ENCODE results near the gene PLAA.
"Not testable (repeated sequence)": the region's sequence is repeated elsewhere in the genome, so short reads cannot be mapped to it uniquely, and the experiment has no call there.

The PLAA gene

GRCh38 chr9:26893030-26893676 lies 53.9 kb downstream of the PLAA start:
- Mint-ChIP-seq H3K27ac (peak overlapping the region; percentile 100), H3K4me1 (ENCODE audit: low read depth) (peaks cover 25% of the 10 kb centered on the region), H3K36me3 (ENCODE audit: low read depth) (peaks cover 5% of the 10 kb centered on the region), H3K4me3 (peak overlapping the region; percentile 92), H3K27me3 (ENCODE audit: low read depth) (no peaks in the 10 kb centered on the region), H3K9me3 (peaks cover 6% of the 10 kb centered on the region)
- no peak for DNase-seq (ENCODE audit: low spot score)

DNA sequence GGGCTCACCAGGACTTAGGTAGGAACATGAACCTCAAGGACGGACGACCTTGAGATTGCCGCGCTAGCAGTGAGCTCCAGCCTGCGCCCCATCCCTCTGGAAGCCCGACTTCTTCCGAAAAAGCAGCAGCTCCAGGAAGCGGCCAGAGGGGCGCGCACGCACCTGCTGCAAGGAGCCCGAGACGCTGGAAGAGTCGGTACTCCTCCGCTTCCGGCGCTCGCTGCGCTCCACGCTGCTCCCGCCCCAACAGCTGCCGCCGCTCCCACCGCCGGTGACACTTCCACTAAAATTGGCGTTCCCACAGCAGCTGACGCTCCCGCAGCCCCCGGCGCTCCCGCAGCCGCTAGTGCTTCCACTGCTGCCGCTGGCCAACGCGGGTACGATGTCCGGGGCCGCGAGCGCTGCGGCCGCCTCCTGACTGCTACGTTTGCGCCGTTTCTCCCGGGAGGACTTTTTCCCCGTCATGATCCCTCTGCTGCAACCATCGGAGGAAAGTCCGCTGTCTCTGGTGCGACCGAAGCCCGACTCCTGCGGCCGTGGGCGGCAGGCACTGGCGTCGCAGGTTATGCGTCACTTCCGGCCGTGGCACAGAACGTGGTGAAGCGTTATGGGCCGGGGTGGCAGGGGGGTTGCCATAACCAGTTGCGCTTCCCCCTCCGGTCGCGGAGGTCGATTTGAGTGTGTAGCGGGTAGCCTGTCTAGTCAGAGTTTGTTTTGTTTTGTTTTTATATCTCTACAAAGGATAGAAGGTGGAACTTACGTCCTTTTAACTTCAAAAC lies 54.6 kb downstream of the PLAA start, which contains the start of gene CAAP1:
TSS of gene CAAP1 (minus strand) at position 552 of the 779 bp plus-strand sequence. CDS start at position 465, 87 bp downstream.
- H3K27me3 Mint-ChIP-seq (ENCODE audit: low read depth), result no peaks in the 10 kb centered on the region
- peaks cover 6% of the 10 kb centered on the region for H3K9me3 Mint-ChIP-seq
- peaks cover 28% of the 10 kb centered on the region for H3K4me1 Mint-ChIP-seq (ENCODE audit: low read depth)
- peak; percentile 93 for DNase-seq (ENCODE audit: low spot score)
- H3K27ac Mint-ChIP-seq, result peak within 1 kb of the TSS; percentile 100
- H3K36me3 Mint-ChIP-seq (ENCODE audit: low read depth), result peaks cover 6% of the 10 kb centered on the region
- peak within 1 kb of the TSS; percentile 92 for H3K4me3 Mint-ChIP-seq

GRCh38 chr9:26891726-26892125 lies 55.3 kb downstream of the PLAA start:
- peaks cover 6% of the 10 kb centered on the region for H3K9me3 Mint-ChIP-seq
- H3K36me3 Mint-ChIP-seq (ENCODE audit: low read depth), result peaks cover 6% of the 10 kb centered on the region
- peak overlapping the region; percentile 92 for H3K4me3 Mint-ChIP-seq
- H3K4me1 Mint-ChIP-seq (ENCODE audit: low read depth), result peaks cover 28% of the 10 kb centered on the region
- no peaks in the 10 kb centered on the region for H3K27me3 Mint-ChIP-seq (ENCODE audit: low read depth)
- DNase-seq (ENCODE audit: low spot score), result no peak
- peak overlapping the region; percentile 100 for H3K27ac Mint-ChIP-seq

- H3K4me3 Mint-ChIP-seq, result no peak overlapping the region
- DNase-seq (ENCODE audit: low spot score), result no peak
- H3K4me1 Mint-ChIP-seq (ENCODE audit: low read depth), result peaks cover 27% of the 10 kb centered on the region
- H3K27ac Mint-ChIP-seq, result no peak overlapping the region
- H3K36me3 Mint-ChIP-seq (ENCODE audit: low read depth), result peaks cover 20% of the 10 kb centered on the region
- H3K9me3 Mint-ChIP-seq, result peaks cover 1% of the 10 kb centered on the region
- no peaks in the 10 kb centered on the region for H3K27me3 Mint-ChIP-seq (ENCODE audit: low read depth)
Measured at GRCh38 chr9:26888271-26888670, 58.8 kb downstream of the PLAA start.

- no peak for DNase-seq (ENCODE audit: low spot score)
- Mint-ChIP-seq H3K4me1 (ENCODE audit: low read depth) (no peaks in the 10 kb centered on the region), H3K36me3 (ENCODE audit: low read depth) (peaks cover 70% of the 10 kb centered on the region), H3K27ac (no peak overlapping the region), H3K4me3 (no peak overlapping the region), H3K9me3 (peaks cover 23% of the 10 kb centered on the region), H3K27me3 (ENCODE audit: low read depth) (no peaks in the 10 kb centered on the region)
Measured at GRCh38 chr9:26882154-26882553, 64.9 kb downstream of the PLAA start.

- Mint-ChIP-seq H3K4me3 (no peak overlapping the region), H3K9me3 (peaks cover 23% of the 10 kb centered on the region), H3K27me3 (ENCODE audit: low read depth) (no peaks in the 10 kb centered on the region), H3K36me3 (ENCODE audit: low read depth) (peaks cover 68% of the 10 kb centered on the region), H3K4me1 (ENCODE audit: low read depth) (no peaks in the 10 kb centered on the region), H3K27ac (no peak overlapping the region)
- DNase-seq (ENCODE audit: low spot score), result no peak
Measured at GRCh38 chr9:26880262-26880661, 66.8 kb downstream of the PLAA start.

DNA sequence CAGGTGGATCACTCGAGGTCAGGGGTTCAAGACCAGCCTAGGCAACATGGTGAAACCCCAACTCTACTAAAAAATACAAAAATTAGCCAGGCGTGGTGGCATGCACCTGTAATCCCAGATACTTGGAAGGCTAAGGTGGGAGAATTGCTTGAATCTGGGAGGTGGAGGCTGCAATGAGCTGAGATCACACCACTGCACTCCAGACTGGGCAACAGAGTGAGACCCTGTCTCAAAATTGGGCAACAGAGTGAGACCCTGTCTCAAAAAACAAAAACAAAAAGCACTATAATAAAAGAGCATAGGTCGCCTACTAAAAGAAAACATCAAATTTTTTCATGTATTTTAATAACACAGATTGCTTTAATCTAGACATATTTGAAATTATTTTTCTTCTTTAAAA lies 71.9 kb downstream of the PLAA start:
- Mint-ChIP-seq H3K9me3 (peaks cover 10% of the 10 kb centered on the region), H3K36me3 (ENCODE audit: low read depth) (peaks cover 28% of the 10 kb centered on the region)
- not testable (repeated sequence) for H3K27ac Mint-ChIP-seq; H3K4me1 Mint-ChIP-seq (ENCODE audit: low read depth); DNase-seq (ENCODE audit: low spot score); H3K27me3 Mint-ChIP-seq (ENCODE audit: low read depth); H3K4me3 Mint-ChIP-seq

DNA sequence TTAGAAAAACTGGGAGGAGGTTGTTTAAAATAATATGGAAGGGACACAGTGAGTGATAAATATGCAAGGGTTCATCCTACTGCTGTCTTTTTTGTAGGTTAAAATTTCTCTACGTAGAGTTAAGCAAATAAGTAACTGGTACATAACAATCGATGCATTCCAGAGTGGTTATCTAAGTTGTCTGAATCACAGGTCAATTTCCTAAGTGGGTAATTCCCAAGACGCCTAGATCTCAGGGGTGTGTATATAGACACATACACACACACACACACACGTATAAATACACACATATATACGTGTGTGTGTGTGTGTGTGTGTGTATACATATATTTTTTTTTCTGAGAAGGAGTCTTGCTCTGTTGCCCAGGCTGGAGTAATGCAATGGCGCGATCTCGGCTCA lies 76.8 kb downstream of the PLAA start:
- H3K27me3 Mint-ChIP-seq (ENCODE audit: low read depth), result no peaks in the 10 kb centered on the region
- H3K4me3 Mint-ChIP-seq, result no peak overlapping the region
- peaks cover 8% of the 10 kb centered on the region for H3K36me3 Mint-ChIP-seq (ENCODE audit: low read depth)
- no peak for DNase-seq (ENCODE audit: low spot score)
- H3K4me1 Mint-ChIP-seq (ENCODE audit: low read depth), result no peaks in the 10 kb centered on the region
- no peaks in the 10 kb centered on the region for H3K9me3 Mint-ChIP-seq
- no peak overlapping the region for H3K27ac Mint-ChIP-seq

DNA sequence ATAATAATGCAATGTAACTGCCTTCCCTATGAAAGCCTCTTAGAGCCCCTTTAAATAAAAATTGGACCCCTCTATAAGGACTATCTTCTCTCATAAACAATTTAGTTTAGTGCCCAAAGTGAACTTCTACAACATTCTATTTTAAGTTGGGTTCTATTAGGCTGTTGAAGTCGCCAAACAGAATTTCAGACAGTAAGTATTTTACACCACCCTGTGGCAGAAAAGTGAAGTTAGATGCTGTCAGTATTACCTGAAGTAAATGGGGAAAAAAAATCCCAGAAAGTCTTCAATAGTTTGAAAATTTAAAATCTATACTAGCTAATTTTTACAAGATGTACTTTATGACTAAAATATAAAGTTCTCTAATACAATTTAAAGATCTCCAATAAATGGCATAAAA lies 84.0 kb downstream of the PLAA start:
- H3K4me1 Mint-ChIP-seq (ENCODE audit: low read depth), result no peaks in the 10 kb centered on the region

GRCh38 chr9:26856413-26857032 lies 90.5 kb downstream of the PLAA start:
- Mint-ChIP-seq H3K36me3 (ENCODE audit: low read depth) (peaks cover 19% of the 10 kb centered on the region), H3K4me3 (no peak overlapping the region), H3K4me1 (ENCODE audit: low read depth) (no peaks in the 10 kb centered on the region), H3K27ac (no peak overlapping the region), H3K27me3 (ENCODE audit: low read depth) (no peaks in the 10 kb centered on the region), H3K9me3 (no peaks in the 10 kb centered on the region)
- DNase-seq (ENCODE audit: low spot score), result no peak

More for the DNA sequence above, 84.0 kb downstream of the PLAA start:
- Mint-ChIP-seq H3K4me3 (no peak overlapping the region), H3K27ac (no peak overlapping the region), H3K36me3 (ENCODE audit: low read depth) (peaks cover 5% of the 10 kb centered on the region), H3K27me3 (ENCODE audit: low read depth) (no peaks in the 10 kb centered on the region), H3K9me3 (no peaks in the 10 kb centered on the region)
- no peak for DNase-seq (ENCODE audit: low spot score)

Data from T-helper 2 cell treated with Interferon-gamma antibody and Interleukin-4, amounts not matched to agents 5 μg/mL and 100 μg/mL, for 36 hours (primary cell).